GM12892 (cell line): ENCODE data around the gene ELL2.

Experiments
- POLR2A ChIP-seq: IDR thresholded peaks from 2 replicates; pipeline ENCODE4 v1.6.1; 2011; ENCODE audit warnings: low read depth, low read length, control low read depth
- POLR2AphosphoS5 ChIP-seq: IDR thresholded peaks from 2 replicates; pipeline ENCODE4 v1.6.1; 2011; ENCODE audit warnings: low read depth, low read length, control low read depth
- TAF1 ChIP-seq: IDR thresholded peaks from 2 replicates; pipeline ENCODE4 v1.6.1; 2011; ENCODE audit warnings: low read depth, mild to moderate bottlenecking, control low read depth, low read length, borderline replicate concordance

DNA sequence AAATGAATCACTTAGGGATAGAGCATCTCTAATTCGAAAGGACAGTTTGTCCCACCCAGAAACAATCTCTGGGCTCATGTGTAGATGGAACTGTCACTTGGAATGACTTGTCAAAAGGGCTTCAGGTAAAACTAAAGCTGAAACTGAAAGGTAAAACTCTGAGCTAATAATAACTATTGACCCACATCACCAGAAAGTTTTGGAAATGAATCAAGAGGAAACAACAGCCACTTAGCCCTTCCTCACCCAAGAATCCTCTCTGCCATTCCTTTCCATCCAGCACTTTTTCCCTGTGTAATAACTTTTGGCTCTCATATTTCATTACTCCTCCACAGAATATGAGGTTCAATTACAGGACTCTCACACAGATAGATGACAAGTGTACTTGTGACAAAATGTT lies 125.1 kb downstream of the ELL2 start:
- TF ChIP-seq POLR2A = no peak
- TF ChIP-seq POLR2AphosphoS5 = no peak
- no peak for TF ChIP-seq TAF1
